A204.1 (cell line): ENCODE results near the gene MYBPC2.
"Not testable (repeated sequence)": the region's sequence is repeated elsewhere in the genome, so short reads cannot be mapped to it uniquely, and the experiment has no call there.

Experiments
- FAIRE-seq: peaks from 2 replicates; lab custom pipeline; 2012; peaks lifted over from hg19 to GRCh38; lab: Jason Lieb, UNC

The MYBPC2 gene

GRCh38 chr19:50428772-50429463 is 3.8 kb upstream of the MYBPC2 start:
- no peak for FAIRE-seq

GRCh38 chr19:50430888-50431342 is 1.8 kb upstream of the MYBPC2 start:
- FAIRE-seq, result no peak

- FAIRE-seq, result no peak
Measured at GRCh38 chr19:50431343-50432220, 1.1 kb upstream of the MYBPC2 start.

- no peak for FAIRE-seq
Measured at GRCh38 chr19:50433201-50434180, 799 bp downstream of the MYBPC2 start.

- no peak for FAIRE-seq
Measured at GRCh38 chr19:50434525-50434924, 1.8 kb downstream of the MYBPC2 start.

- no peak for FAIRE-seq
Measured at GRCh38 chr19:50435221-50435620, 2.5 kb downstream of the MYBPC2 start.

GRCh38 chr19:50435627-50436026 is 2.9 kb downstream of the MYBPC2 start:
- FAIRE-seq, result no peak

GRCh38 chr19:50437862-50438449 is 5.3 kb downstream of the MYBPC2 start:
- FAIRE-seq, result no peak

- FAIRE-seq, result not testable (repeated sequence)
Measured at GRCh38 chr19:50439130-50439529, 6.4 kb downstream of the MYBPC2 start.

- FAIRE-seq, result no peak
Measured at GRCh38 chr19:50444059-50444458, 11.4 kb downstream of the MYBPC2 start.

- no peak for FAIRE-seq
Measured at GRCh38 chr19:50447053-50447452, 14.4 kb downstream of the MYBPC2 start.

GRCh38 chr19:50447750-50448149 is 15.1 kb downstream of the MYBPC2 start:
- FAIRE-seq, result no peak

GRCh38 chr19:50449236-50449899 is 16.7 kb downstream of the MYBPC2 start:
- FAIRE-seq, result no peak

- FAIRE-seq, result no peak
Measured at GRCh38 chr19:50450369-50451222, 17.9 kb downstream of the MYBPC2 start.

GRCh38 chr19:50451223-50451534 is 18.5 kb downstream of the MYBPC2 start:
- no peak for FAIRE-seq

GRCh38 chr19:50453243-50453642 is 20.6 kb downstream of the MYBPC2 start:
- no peak for FAIRE-seq

- no peak for FAIRE-seq
Measured at GRCh38 chr19:50455992-50456391, 23.3 kb downstream of the MYBPC2 start.

- no peak for FAIRE-seq
Measured at GRCh38 chr19:50457300-50457699, 24.6 kb downstream of the MYBPC2 start.

- no peak for FAIRE-seq
Measured at GRCh38 chr19:50458396-50459066, 25.8 kb downstream of the MYBPC2 start.

GRCh38 chr19:50459067-50459456 is 26.4 kb downstream of the MYBPC2 start:
- FAIRE-seq, result no peak
